Vagina (tissue), 2 donors: ENCODE results near the gene FAM186B.

Experiments
- POLR2A ChIP-seq, 2 donors: fragments of 450-650 bp; IDR thresholded peaks; one replicate each; pipeline ENCODE4 v1.6.1; 2017; ENCODE audit warnings: antibody characterized with exemption in 2 of 2, mild to moderate bottlenecking in 2 of 2, moderate library complexity in 2 of 2
- POLR2AphosphoS5 ChIP-seq, 2 donors: sonication (generic); formaldehyde crosslinking; IDR thresholded peaks; one replicate each; pipeline ENCODE4 v1.9.0; 2017; ENCODE audit warnings: antibody characterized with exemption in 2 of 2, mild to moderate bottlenecking in 2 of 2, low read depth in 1 of 2; ENCODE audit not compliant: insufficient read depth in 1 of 2
- TF ChIP-seq, protein P1 (sequence below), 3 experiments: fragments of 450-650 bp in 2 of 3; fragments of 200-600 bp in 1 of 3; sonication (generic) in 1 of 3; IDR thresholded peaks; one replicate each; pipeline ENCODE4 v1.5.1; 2017 to 2019; ENCODE audit warnings: antibody characterized with exemption in 3 of 3, mild to moderate bottlenecking in 2 of 3, moderate library complexity in 2 of 3

DNA sequence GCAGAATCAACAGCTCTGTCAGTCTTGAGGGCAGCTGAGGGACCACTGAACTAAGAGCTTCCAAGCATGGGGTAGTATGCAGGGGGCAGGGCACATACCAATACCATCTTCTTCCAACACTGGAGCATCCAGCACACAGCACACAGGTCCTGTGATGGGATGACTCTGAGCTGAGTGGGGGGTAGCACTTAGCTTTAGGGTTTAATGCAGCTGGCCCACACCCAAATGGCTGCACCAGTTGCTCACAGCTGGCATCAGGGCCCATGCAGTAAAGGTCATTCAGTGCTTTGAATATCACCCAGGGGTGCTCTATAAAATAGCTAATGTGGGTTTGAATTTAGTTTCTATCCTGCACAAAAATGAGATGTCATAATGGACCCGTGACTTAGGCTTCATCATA, 1.7 kb downstream of the FAM186B start:
- TF ChIP-seq, protein P1, sequence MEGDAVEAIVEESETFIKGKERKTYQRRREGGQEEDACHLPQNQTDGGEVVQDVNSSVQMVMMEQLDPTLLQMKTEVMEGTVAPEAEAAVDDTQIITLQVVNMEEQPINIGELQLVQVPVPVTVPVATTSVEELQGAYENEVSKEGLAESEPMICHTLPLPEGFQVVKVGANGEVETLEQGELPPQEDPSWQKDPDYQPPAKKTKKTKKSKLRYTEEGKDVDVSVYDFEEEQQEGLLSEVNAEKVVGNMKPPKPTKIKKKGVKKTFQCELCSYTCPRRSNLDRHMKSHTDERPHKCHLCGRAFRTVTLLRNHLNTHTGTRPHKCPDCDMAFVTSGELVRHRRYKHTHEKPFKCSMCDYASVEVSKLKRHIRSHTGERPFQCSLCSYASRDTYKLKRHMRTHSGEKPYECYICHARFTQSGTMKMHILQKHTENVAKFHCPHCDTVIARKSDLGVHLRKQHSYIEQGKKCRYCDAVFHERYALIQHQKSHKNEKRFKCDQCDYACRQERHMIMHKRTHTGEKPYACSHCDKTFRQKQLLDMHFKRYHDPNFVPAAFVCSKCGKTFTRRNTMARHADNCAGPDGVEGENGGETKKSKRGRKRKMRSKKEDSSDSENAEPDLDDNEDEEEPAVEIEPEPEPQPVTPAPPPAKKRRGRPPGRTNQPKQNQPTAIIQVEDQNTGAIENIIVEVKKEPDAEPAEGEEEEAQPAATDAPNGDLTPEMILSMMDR (IDR thresholded peaks at IDR 0.05): no peak
- TF ChIP-seq POLR2AphosphoS5 (IDR thresholded peaks at IDR 0.05; ENCODE audit: insufficient read depth in 1 of 2, low read depth in 1 of 2) (no peak), POLR2A (IDR thresholded peaks at IDR 0.05) (no peak)
